Stimulated activated CD8-positive, alpha-beta memory T cell treated with anti-CD3 and anti-CD28 coated beads, Interleukin-7, amount 100 ng/mL, for 48 hours (primary cell): ENCODE measurements around the gene CRELD1.

Experiments used
- DNase-seq, 2 donors: peaks; one replicate each; pipeline ENCODE4 v3.0.0-alpha.2; 2020; ENCODE audit warnings: low read depth in 1 of 2; ENCODE audit errors: extremely low read depth in 1 of 2

The CRELD1 gene

GRCh38 chr3:9903238-9903624, 30.4 kb upstream of the CRELD1 start:
- no peak for DNase-seq

DNA sequence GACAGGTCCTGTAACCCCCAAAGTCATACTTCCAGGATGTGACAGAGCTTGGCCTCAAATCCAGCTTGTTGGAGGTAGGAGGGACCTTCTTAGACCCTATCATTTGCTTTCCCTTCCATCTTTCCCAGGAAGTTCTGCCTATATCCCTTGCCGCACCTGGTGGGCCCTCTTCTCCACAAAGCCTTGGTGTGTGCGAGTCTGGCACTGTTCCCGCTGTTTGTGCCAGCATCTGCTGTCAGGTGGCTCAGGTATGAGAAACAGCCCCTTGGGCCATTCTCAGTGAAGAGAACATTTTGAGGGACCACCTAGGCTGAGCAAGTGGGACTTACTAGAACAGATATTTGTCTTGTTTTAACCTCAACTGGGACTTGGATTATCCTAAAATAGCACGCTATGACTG, 29.7 kb upstream of the CRELD1 start:
- DNase-seq: no peak

GRCh38 chr3:9906480-9906879, 27.2 kb upstream of the CRELD1 start:
- DNase-seq: no peak

GRCh38 chr3:9908286-9908685, 25.3 kb upstream of the CRELD1 start:
- no peak for DNase-seq

- DNase-seq: no peak
Measured at GRCh38 chr3:9909221-9910013, 24.2 kb upstream of the CRELD1 start.

DNA sequence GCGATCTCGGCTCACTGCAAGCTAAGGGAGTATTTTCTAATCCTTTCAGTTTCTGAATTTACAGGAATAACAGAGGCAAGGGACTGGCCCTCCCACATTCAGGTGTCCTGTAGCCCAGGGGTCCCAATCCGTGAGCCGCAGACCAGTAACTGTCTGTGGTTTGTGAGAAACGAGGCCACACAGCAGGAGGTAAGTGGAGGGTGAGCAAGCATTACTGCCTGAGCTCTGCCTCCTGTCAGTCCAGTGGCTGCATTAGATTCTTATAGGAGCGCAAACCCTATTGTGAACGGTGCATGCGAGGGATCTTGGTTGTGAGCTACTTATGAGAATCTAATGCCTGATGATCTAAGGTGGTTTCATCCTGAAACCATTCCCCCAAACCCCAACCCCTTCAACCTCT, 21.8 kb upstream of the CRELD1 start:
- DNase-seq: no peak

- DNase-seq: peak in 1 of 2 donors; percentile 32
Measured at GRCh38 chr3:9912294-9912935, 21.2 kb upstream of the CRELD1 start.

GRCh38 chr3:9913601-9914000, 20.0 kb upstream of the CRELD1 start:
- no peak for DNase-seq

DNA sequence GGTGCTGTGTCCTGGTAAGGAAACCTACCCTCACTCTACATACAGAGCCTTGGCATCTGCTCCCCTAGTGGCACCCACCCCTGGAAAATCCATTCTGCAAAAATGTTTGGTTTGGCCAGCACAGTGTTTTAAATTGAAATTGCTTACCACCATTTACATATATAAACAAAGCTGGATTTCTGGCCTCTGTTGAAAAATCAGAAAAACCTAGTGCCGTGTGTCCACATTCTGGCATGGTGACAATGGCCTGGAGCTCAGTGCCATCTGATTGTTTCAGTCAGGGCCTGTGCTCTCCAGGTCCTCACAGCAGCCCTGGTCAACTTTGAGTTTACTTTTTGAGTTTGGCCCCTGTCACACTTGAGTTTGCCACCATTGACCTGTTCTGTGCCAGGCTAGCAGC, 19.6 kb upstream of the CRELD1 start:
- no peak for DNase-seq

DNA sequence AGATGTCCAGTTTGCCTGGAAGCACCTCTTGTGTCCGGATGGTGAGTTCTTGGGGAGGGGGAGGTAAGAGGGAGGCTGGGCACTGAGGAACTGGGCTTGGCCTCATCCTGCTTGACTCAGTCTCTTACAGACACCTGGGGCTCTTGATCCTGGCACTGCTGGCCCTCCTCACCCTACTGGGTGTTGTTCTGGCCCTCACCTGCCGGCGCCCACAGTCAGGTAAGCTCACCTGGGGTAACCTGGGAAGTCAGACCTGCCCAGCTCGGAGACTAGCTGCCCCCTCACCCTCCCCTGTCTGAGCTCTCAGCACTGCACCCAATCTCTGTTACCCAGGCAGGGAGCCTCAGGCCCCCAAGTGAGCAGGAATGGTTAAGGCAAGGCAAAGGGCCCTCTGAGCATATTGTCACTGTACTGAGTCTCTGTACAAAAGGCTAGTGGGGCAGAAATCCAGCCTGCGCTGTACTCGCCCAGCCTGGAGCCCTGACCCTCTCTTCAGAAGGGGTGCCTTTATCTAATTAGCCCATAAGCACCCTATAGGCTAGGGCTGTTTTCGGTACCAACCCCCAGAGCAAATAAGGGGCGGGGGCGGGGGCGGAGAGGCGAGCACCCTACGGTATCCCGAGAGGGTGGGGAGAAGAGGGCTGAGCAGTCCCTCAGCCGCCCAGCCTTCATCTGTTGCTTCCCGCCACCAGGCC, 18.9 kb upstream of the CRELD1 start:
- DNase-seq: no peak

- DNase-seq: no peak
Measured at GRCh38 chr3:9915254-9916141, 18.1 kb upstream of the CRELD1 start.

DNA sequence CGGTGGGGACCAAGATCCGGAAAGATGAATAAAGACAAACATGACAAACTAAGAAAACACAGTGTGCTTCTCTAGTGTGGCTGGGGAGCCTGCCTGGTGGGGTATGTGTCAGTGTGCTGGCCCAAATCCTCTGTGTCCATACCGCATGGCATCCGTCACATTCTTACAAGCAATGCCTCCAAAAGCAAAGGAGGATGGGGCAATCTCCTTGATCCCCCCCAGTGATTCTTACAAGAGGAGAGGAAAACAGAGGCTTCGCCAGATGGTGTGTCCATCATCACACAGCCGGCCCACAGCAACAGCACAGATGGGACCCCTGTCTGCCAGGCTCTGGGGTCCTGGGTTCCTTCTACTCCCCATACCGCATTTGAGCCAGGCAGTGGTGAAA, 17.3 kb upstream of the CRELD1 start:
- DNase-seq: no peak

- peak in 1 of 2 donors; percentile 35 for DNase-seq
Measured at GRCh38 chr3:9916734-9917680, 16.6 kb upstream of the CRELD1 start, which contains the start of gene IL17RC. TSS of gene IL17RC (plus strand) at chr3:9917098. CDS start at chr3:9917316, 218 bp downstream.

GRCh38 chr3:9917820-9918219, 15.8 kb upstream of the CRELD1 start:
- DNase-seq: no peak

DNA sequence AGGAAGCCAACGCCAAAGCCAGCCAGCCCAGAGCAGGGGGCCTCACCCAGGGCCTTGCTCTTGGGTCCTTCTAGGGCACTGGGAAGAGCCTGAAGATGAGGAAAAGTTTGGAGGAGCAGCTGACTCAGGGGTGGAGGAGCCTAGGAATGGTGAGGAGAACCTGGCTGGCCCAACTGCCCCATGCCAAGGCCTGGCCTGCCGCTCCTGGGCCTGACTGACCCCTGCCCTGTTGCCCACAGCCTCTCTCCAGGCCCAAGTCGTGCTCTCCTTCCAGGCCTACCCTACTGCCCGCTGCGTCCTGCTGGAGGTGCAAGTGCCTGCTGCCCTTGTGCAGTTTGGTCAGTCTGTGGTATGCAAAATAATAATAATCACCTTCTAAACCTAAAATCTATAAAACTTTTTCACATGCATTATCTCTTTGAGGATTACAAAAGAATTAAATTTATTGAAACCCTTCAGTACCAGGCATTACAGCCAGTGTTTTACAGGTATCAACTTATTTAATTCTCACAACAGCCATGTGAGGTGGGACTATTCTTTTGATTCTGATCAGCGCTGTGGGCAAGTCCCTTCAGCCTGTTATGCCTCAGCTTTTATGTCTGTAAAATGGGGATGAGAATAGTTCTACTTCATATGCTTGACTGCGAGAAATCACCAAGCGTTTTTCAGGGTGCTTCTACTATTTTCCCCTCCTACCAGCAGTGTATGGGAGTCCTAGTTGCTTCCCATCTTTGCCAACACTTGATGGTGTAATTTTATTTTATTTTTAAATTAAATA, 15.2 kb upstream of the CRELD1 start:
- DNase-seq: no peak

- no peak for DNase-seq
Measured at GRCh38 chr3:9928158-9928557, 5.5 kb upstream of the CRELD1 start.

DNA sequence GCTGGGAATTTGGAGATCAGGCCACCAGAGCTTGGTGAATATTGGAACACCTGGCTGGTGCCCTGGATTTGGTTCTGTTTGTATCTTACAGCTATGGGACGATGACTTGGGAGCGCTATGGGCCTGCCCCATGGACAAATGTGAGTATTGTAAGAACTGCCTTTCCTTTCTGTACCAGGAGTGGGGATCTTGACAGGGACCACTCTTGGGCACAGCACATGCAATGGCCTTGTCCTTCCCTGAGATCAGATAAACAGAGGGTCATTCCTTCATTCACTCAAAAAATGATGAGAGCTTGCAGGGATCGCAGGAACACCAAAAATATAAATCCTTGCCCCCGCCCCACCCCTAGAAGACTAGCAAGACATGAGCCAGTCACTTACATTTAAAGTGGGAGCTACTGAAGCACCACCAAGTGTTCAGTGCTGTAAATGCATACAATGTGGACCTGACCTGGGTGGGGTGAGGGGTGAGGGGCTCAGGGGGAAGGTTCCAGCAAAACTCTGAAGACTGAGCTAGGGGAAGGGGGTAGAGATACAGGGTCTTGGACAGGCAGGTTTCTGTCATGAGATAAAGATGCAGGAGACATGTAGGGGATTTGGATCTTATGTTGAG, 2.7 kb upstream of the CRELD1 start:
- no peak for DNase-seq

DNA sequence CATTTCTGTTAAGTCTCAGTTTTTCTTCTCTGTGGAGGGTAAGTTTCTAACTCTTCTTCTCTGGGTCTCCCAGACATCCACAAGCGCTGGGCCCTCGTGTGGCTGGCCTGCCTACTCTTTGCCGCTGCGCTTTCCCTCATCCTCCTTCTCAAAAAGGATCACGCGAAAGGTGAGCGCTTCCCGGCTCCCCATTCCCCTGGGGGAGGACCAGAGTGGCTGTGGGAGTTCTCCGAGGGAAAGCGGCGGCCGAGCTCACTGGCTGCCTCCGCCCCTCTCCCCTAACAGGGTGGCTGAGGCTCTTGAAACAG, 1.1 kb upstream of the CRELD1 start:
- no peak for DNase-seq
